Lower leg skin (tissue), 3 donors: Measurements from ENCODE around the gene ADGRG7.

ENCODE experiments used
- POLR2A ChIP-seq, 2 donors: fragments of 450-650 bp; IDR thresholded peaks; one replicate each; pipeline ENCODE4 v1.6.1; 2016 to 2017; ENCODE audit warnings: antibody characterized with exemption in 2 of 2, mild to moderate bottlenecking in 1 of 2, moderate library complexity in 1 of 2
- TF ChIP-seq, protein P1 (sequence below), 3 donors: fragments of 450-650 bp; IDR thresholded peaks; one replicate each; pipeline ENCODE4 v1.5.1; 2016; ENCODE audit warnings: antibody characterized with exemption in 3 of 3, mild to moderate bottlenecking in 3 of 3, moderate library complexity in 2 of 3

- TF ChIP-seq, protein P1, sequence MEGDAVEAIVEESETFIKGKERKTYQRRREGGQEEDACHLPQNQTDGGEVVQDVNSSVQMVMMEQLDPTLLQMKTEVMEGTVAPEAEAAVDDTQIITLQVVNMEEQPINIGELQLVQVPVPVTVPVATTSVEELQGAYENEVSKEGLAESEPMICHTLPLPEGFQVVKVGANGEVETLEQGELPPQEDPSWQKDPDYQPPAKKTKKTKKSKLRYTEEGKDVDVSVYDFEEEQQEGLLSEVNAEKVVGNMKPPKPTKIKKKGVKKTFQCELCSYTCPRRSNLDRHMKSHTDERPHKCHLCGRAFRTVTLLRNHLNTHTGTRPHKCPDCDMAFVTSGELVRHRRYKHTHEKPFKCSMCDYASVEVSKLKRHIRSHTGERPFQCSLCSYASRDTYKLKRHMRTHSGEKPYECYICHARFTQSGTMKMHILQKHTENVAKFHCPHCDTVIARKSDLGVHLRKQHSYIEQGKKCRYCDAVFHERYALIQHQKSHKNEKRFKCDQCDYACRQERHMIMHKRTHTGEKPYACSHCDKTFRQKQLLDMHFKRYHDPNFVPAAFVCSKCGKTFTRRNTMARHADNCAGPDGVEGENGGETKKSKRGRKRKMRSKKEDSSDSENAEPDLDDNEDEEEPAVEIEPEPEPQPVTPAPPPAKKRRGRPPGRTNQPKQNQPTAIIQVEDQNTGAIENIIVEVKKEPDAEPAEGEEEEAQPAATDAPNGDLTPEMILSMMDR (IDR thresholded peaks at IDR 0.05): no peak
- TF ChIP-seq POLR2A (IDR thresholded peaks at IDR 0.05): no peak
Measured at GRCh38 chr3:100578646-100579045, 30.8 kb upstream of the ADGRG7 start.
